ENCODE data around the gene SLX4IP.
A peak's percentile ranks its signal among the peaks of the same experiment; 100 is the strongest.

Gene SLX4IP

GRCh38 chr20:10520528-10520927 is 85.4 kb downstream of the SLX4IP start:
- Histone ChIP-seq H3K79me2 (ENCODE audit: control insufficient read depth, insufficient read depth, low read length) (no peaks in the 10 kb centered on the region), H3K27ac (ENCODE audit: low read depth, low read length) (no peak overlapping the region), H2BK15ac (replicated peaks; ENCODE audit: low read depth) (no peak overlapping the region), H3K18ac (ENCODE audit: low read length) (no peak overlapping the region), H2BK120ac (ENCODE audit: low read depth, low read length) (no peak overlapping the region), H3K4ac (ENCODE audit: low read depth, low read length) (no peak overlapping the region), H4K8ac (ENCODE audit: low read depth, low read length) (no peak overlapping the region), H3K79me1 (ENCODE audit: low read length) (peaks cover 4% of the 10 kb centered on the region), H3K4me2 (ENCODE audit: low read length) (no peak overlapping the region), H2BK5ac (ENCODE audit: low read length) (no peak overlapping the region), H3K9ac (ENCODE audit: low read length) (no peak overlapping the region), H3K56ac (ENCODE audit: low read length) (no peak overlapping the region), H3K36me3 (ENCODE audit: control insufficient read depth, insufficient read depth, low read length) (no peaks in the 10 kb centered on the region), H2AK5ac (ENCODE audit: low read length) (no peak overlapping the region), H3K23ac (ENCODE audit: low read length) (no peak overlapping the region), H3K4me1 (ENCODE audit: control insufficient read depth, low read depth, low read length) (peaks cover 11% of the 10 kb centered on the region), H4K5ac (ENCODE audit: low read length) (no peak overlapping the region), H3K4me3 (ENCODE audit: low read length) (no peak overlapping the region), H3K27me3 (ENCODE audit: insufficient read depth, low read length, poor library complexity) (no peaks in the 10 kb centered on the region)
- DNase-seq: no peak

- Histone ChIP-seq H3K56ac (ENCODE audit: low read length) (no peak overlapping the region), H3K4me3 (ENCODE audit: low read length) (no peak overlapping the region), H3K18ac (ENCODE audit: low read length) (no peak overlapping the region), H2BK15ac (replicated peaks; ENCODE audit: low read depth) (no peak overlapping the region), H4K8ac (ENCODE audit: low read depth, low read length) (no peak overlapping the region), H3K79me2 (ENCODE audit: control insufficient read depth, insufficient read depth, low read length) (no peaks in the 10 kb centered on the region), H3K27ac (ENCODE audit: low read depth, low read length) (no peak overlapping the region), H3K4me1 (ENCODE audit: control insufficient read depth, low read depth, low read length) (peaks cover 14% of the 10 kb centered on the region), H3K27me3 (ENCODE audit: insufficient read depth, low read length, poor library complexity) (no peaks in the 10 kb centered on the region), H3K36me3 (ENCODE audit: control insufficient read depth, insufficient read depth, low read length) (no peaks in the 10 kb centered on the region), H2BK120ac (ENCODE audit: low read depth, low read length) (no peak overlapping the region), H3K4me2 (ENCODE audit: low read length) (no peak overlapping the region), H2BK5ac (ENCODE audit: low read length) (no peak overlapping the region), H4K5ac (ENCODE audit: low read length) (no peak overlapping the region), H3K23ac (ENCODE audit: low read length) (no peak overlapping the region), H2AK5ac (ENCODE audit: low read length) (no peak overlapping the region), H3K9ac (ENCODE audit: low read length) (no peak overlapping the region), H3K79me1 (ENCODE audit: low read length) (peaks cover 4% of the 10 kb centered on the region), H3K4ac (ENCODE audit: low read depth, low read length) (no peak overlapping the region)
- no peak for DNase-seq
- whole genome bisulfite sequencing (ENCODE audit: extremely low coverage, insufficient coverage, low lambda C conversion rate): no CpG with 5 or more reads among the region's 5 CpGs
These were observed 86.1 kb downstream of the SLX4IP start for GRCh38 chr20:10521068-10521831.

GRCh38 chr20:10521836-10522235 is 86.7 kb downstream of the SLX4IP start:
- Histone ChIP-seq H3K27ac (ENCODE audit: low read depth, low read length) (no peak overlapping the region), H3K4me2 (ENCODE audit: low read length) (no peak overlapping the region), H2AK5ac (ENCODE audit: low read length) (no peak overlapping the region), H4K5ac (ENCODE audit: low read length) (no peak overlapping the region), H3K23ac (ENCODE audit: low read length) (no peak overlapping the region), H2BK120ac (ENCODE audit: low read depth, low read length) (no peak overlapping the region), H2BK15ac (replicated peaks; ENCODE audit: low read depth) (no peak overlapping the region), H2BK5ac (ENCODE audit: low read length) (no peak overlapping the region), H3K4ac (ENCODE audit: low read depth, low read length) (no peak overlapping the region), H3K27me3 (ENCODE audit: insufficient read depth, low read length, poor library complexity) (no peaks in the 10 kb centered on the region), H3K18ac (ENCODE audit: low read length) (no peak overlapping the region), H4K8ac (ENCODE audit: low read depth, low read length) (no peak overlapping the region), H3K9ac (ENCODE audit: low read length) (no peak overlapping the region), H3K56ac (ENCODE audit: low read length) (no peak overlapping the region), H3K4me3 (ENCODE audit: low read length) (no peak overlapping the region), H3K4me1 (ENCODE audit: control insufficient read depth, low read depth, low read length) (peaks cover 14% of the 10 kb centered on the region), H3K79me1 (ENCODE audit: low read length) (peaks cover 4% of the 10 kb centered on the region), H3K36me3 (ENCODE audit: control insufficient read depth, insufficient read depth, low read length) (no peaks in the 10 kb centered on the region), H3K79me2 (ENCODE audit: control insufficient read depth, insufficient read depth, low read length) (no peaks in the 10 kb centered on the region)
- no CpG with 5 or more reads among the region's 1 CpG for WGBS (ENCODE audit: extremely low coverage, insufficient coverage, low lambda C conversion rate)
- DNase-seq: no peak

GRCh38 chr20:10522328-10522727 is 87.2 kb downstream of the SLX4IP start:
- WGBS (ENCODE audit: extremely low coverage, insufficient coverage, low lambda C conversion rate): no CpG with 5 or more reads among the region's 8 CpGs
- Histone ChIP-seq H2BK120ac (ENCODE audit: low read depth, low read length) (no peak overlapping the region), H3K18ac (ENCODE audit: low read length) (no peak overlapping the region), H3K4ac (ENCODE audit: low read depth, low read length) (no peak overlapping the region), H3K4me1 (ENCODE audit: control insufficient read depth, low read depth, low read length) (peaks cover 14% of the 10 kb centered on the region), H3K23ac (ENCODE audit: low read length) (no peak overlapping the region), H3K27me3 (ENCODE audit: insufficient read depth, low read length, poor library complexity) (no peaks in the 10 kb centered on the region), H3K27ac (ENCODE audit: low read depth, low read length) (no peak overlapping the region), H2BK5ac (ENCODE audit: low read length) (no peak overlapping the region), H2AK5ac (ENCODE audit: low read length) (no peak overlapping the region), H3K4me2 (ENCODE audit: low read length) (no peak overlapping the region), H2BK15ac (replicated peaks; ENCODE audit: low read depth) (no peak overlapping the region), H3K56ac (ENCODE audit: low read length) (no peak overlapping the region), H4K8ac (ENCODE audit: low read depth, low read length) (no peak overlapping the region), H3K79me1 (ENCODE audit: low read length) (peaks cover 4% of the 10 kb centered on the region), H3K4me3 (ENCODE audit: low read length) (no peak overlapping the region), H4K5ac (ENCODE audit: low read length) (no peak overlapping the region), H3K79me2 (ENCODE audit: control insufficient read depth, insufficient read depth, low read length) (no peaks in the 10 kb centered on the region), H3K9ac (ENCODE audit: low read length) (no peak overlapping the region), H3K36me3 (ENCODE audit: control insufficient read depth, insufficient read depth, low read length) (no peaks in the 10 kb centered on the region)
- no peak for DNase-seq

GRCh38 chr20:10523443-10523842 is 88.3 kb downstream of the SLX4IP start:
- H2BK120ac ChIP-seq (ENCODE audit: low read depth, low read length): no peak overlapping the region
- no peaks in the 10 kb centered on the region for H3K36me3 ChIP-seq (ENCODE audit: control insufficient read depth, insufficient read depth, low read length)
- no peak overlapping the region for H4K5ac ChIP-seq (ENCODE audit: low read length)
- no peak overlapping the region for H3K56ac ChIP-seq (ENCODE audit: low read length)
- no peak overlapping the region for H4K8ac ChIP-seq (ENCODE audit: low read depth, low read length)
- no peak overlapping the region for H3K4me2 ChIP-seq (ENCODE audit: low read length)
- H3K27ac ChIP-seq (ENCODE audit: low read depth, low read length): no peak overlapping the region
- no peak overlapping the region for H3K18ac ChIP-seq (ENCODE audit: low read length)
- no peak overlapping the region for H2BK5ac ChIP-seq (ENCODE audit: low read length)
- peak overlapping the region; percentile 65 for H3K4ac ChIP-seq (ENCODE audit: low read depth, low read length)
- H2BK15ac ChIP-seq (replicated peaks; ENCODE audit: low read depth): no peak overlapping the region
- DNase-seq: no peak
- no peak overlapping the region for H3K23ac ChIP-seq (ENCODE audit: low read length)
- H3K79me2 ChIP-seq (ENCODE audit: control insufficient read depth, insufficient read depth, low read length): no peaks in the 10 kb centered on the region
- peaks cover 14% of the 10 kb centered on the region for H3K4me1 ChIP-seq (ENCODE audit: control insufficient read depth, low read depth, low read length)
- no peak overlapping the region for H3K4me3 ChIP-seq (ENCODE audit: low read length)
- no peak overlapping the region for H2AK5ac ChIP-seq (ENCODE audit: low read length)
- no CpG with 5 or more reads among the region's 5 CpGs for WGBS (ENCODE audit: extremely low coverage, insufficient coverage, low lambda C conversion rate)
- H3K9ac ChIP-seq (ENCODE audit: low read length): no peak overlapping the region
- peaks cover 4% of the 10 kb centered on the region for H3K79me1 ChIP-seq (ENCODE audit: low read length)
- no peaks in the 10 kb centered on the region for H3K27me3 ChIP-seq (ENCODE audit: insufficient read depth, low read length, poor library complexity)

- Histone ChIP-seq H2BK15ac (replicated peaks; ENCODE audit: low read depth) (no peak overlapping the region), H3K9ac (ENCODE audit: low read length) (no peak overlapping the region), H3K36me3 (ENCODE audit: control insufficient read depth, insufficient read depth, low read length) (no peaks in the 10 kb centered on the region), H3K4me3 (ENCODE audit: low read length) (no peak overlapping the region), H4K8ac (ENCODE audit: low read depth, low read length) (peak overlapping the region; percentile 16), H3K4ac (ENCODE audit: low read depth, low read length) (no peak overlapping the region), H3K56ac (ENCODE audit: low read length) (peak overlapping the region; percentile 57), H2AK5ac (ENCODE audit: low read length) (no peak overlapping the region), H3K27me3 (ENCODE audit: insufficient read depth, low read length, poor library complexity) (no peaks in the 10 kb centered on the region), H3K27ac (ENCODE audit: low read depth, low read length) (no peak overlapping the region), H3K23ac (ENCODE audit: low read length) (no peak overlapping the region), H4K5ac (ENCODE audit: low read length) (no peak overlapping the region), H2BK120ac (ENCODE audit: low read depth, low read length) (no peak overlapping the region), H3K18ac (ENCODE audit: low read length) (no peak overlapping the region), H3K79me2 (ENCODE audit: control insufficient read depth, insufficient read depth, low read length) (no peaks in the 10 kb centered on the region), H2BK5ac (ENCODE audit: low read length) (no peak overlapping the region), H3K79me1 (ENCODE audit: low read length) (peaks cover 4% of the 10 kb centered on the region), H3K4me2 (ENCODE audit: low read length) (no peak overlapping the region), H3K4me1 (ENCODE audit: control insufficient read depth, low read depth, low read length) (peaks cover 14% of the 10 kb centered on the region)
- peak; percentile 66 for DNase-seq
- WGBS (ENCODE audit: extremely low coverage, insufficient coverage, low lambda C conversion rate): no CpG with 5 or more reads among the region's 10 CpGs
These were observed 89.0 kb downstream of the SLX4IP start for GRCh38 chr20:10524034-10524476.
